HAP-1 (cell line): ENCODE results near the gene GDPD5.

ENCODE experiments used
- DNase-seq, 2 experiments: peaks; one replicate each; pipeline ENCODE4 v3.0.0-alpha.2; 2016 to 2020; ENCODE audit warnings: low spot score in 2 of 2
- H3K27me3 ChIP-seq: fragments of 250-450 bp; sonication (Bioruptor Pico); 2 replicates; pipeline ENCODE4 v1.5.1; 2020; ENCODE audit warnings: low read depth, mild to moderate bottlenecking, moderate library complexity
- H3K36me3 ChIP-seq: fragments of 250-450 bp; sonication (Bioruptor Pico); replicated peaks from 2 replicates; pipeline ENCODE4 v1.5.1; 2020; ENCODE audit warnings: mild to moderate bottlenecking
- H3K4me1 ChIP-seq: fragments of 250-450 bp; sonication (Bioruptor Pico); 2 replicates; pipeline ENCODE4 v1.5.1; 2020; ENCODE audit warnings: mild to moderate bottlenecking
- H3K4me3 ChIP-seq: fragments of 250-450 bp; sonication (Bioruptor Pico); 2 replicates; pipeline ENCODE4 v1.5.1; 2020; ENCODE audit warnings: mild to moderate bottlenecking, moderate library complexity
- H3K9me3 ChIP-seq: fragments of 250-450 bp; sonication (Bioruptor Pico); 2 replicates; pipeline ENCODE4 v1.5.1; 2020; ENCODE audit warnings: mild to moderate bottlenecking, moderate library complexity
- in situ Hi-C: fragments of 300-500 bp; cut with MboI; formaldehyde crosslinking; loops from 3 replicates; pipeline ENCODE4 v1.14.3; 2020; ENCODE audit warnings: low sequenced_read_pairs, inconsistent platforms, mixed read lengths

The GDPD5 gene

GRCh38 chr11:75491465-75491864, 34.3 kb downstream of the GDPD5 start:
- DNase-seq: no peak
- H3K36me3 ChIP-seq: no peaks in the 10 kb centered on the region
- no peak overlapping the region for H3K4me3 ChIP-seq
- H3K9me3 ChIP-seq: no peaks in the 10 kb centered on the region
- H3K27me3 ChIP-seq: no peaks in the 10 kb centered on the region
- in situ Hi-C loops: no loop called here
- no peaks in the 10 kb centered on the region for H3K4me1 ChIP-seq

- no peak for DNase-seq
- no peaks in the 10 kb centered on the region for H3K36me3 ChIP-seq
- no peak overlapping the region for H3K4me3 ChIP-seq
- no peaks in the 10 kb centered on the region for H3K27me3 ChIP-seq
- in situ Hi-C loops: no loop called here
- no peaks in the 10 kb centered on the region for H3K4me1 ChIP-seq
- H3K9me3 ChIP-seq: no peaks in the 10 kb centered on the region
These were observed 35.2 kb downstream of the GDPD5 start for GRCh38 chr11:75490221-75491181.

GRCh38 chr11:75487365-75487764, 38.4 kb downstream of the GDPD5 start:
- Histone ChIP-seq H3K4me1 (no peaks in the 10 kb centered on the region), H3K9me3 (no peaks in the 10 kb centered on the region), H3K27me3 (no peaks in the 10 kb centered on the region), H3K36me3 (no peaks in the 10 kb centered on the region), H3K4me3 (no peak overlapping the region)
- DNase-seq: no peak
- in situ Hi-C loops: no loop called here

GRCh38 chr11:75485742-75486141, 40.0 kb downstream of the GDPD5 start:
- in situ Hi-C loops: no loop called here
- Histone ChIP-seq H3K27me3 (no peaks in the 10 kb centered on the region), H3K4me3 (no peak overlapping the region), H3K4me1 (no peaks in the 10 kb centered on the region), H3K9me3 (no peaks in the 10 kb centered on the region), H3K36me3 (no peaks in the 10 kb centered on the region)
- DNase-seq: no peak

GRCh38 chr11:75482931-75483469, 42.7 kb downstream of the GDPD5 start:
- no peak overlapping the region for H3K4me3 ChIP-seq
- no peaks in the 10 kb centered on the region for H3K9me3 ChIP-seq
- DNase-seq: no peak
- no peaks in the 10 kb centered on the region for H3K4me1 ChIP-seq
- in situ Hi-C loops: no loop called here
- H3K36me3 ChIP-seq: no peaks in the 10 kb centered on the region
- H3K27me3 ChIP-seq: no peaks in the 10 kb centered on the region

- Histone ChIP-seq H3K36me3 (no peaks in the 10 kb centered on the region), H3K4me1 (no peaks in the 10 kb centered on the region), H3K27me3 (no peaks in the 10 kb centered on the region), H3K9me3 (no peaks in the 10 kb centered on the region), H3K4me3 (no peak overlapping the region)
- in situ Hi-C loops: no loop called here
- no peak for DNase-seq
These were observed 43.7 kb downstream of the GDPD5 start for GRCh38 chr11:75481922-75482606.

GRCh38 chr11:75481223-75481921, 44.4 kb downstream of the GDPD5 start:
- DNase-seq: no peak

GRCh38 chr11:75480185-75481175, 45.3 kb downstream of the GDPD5 start:
- Histone ChIP-seq H3K4me1 (no peaks in the 10 kb centered on the region), H3K27me3 (no peaks in the 10 kb centered on the region), H3K9me3 (no peaks in the 10 kb centered on the region), H3K4me3 (no peak overlapping the region), H3K36me3 (no peaks in the 10 kb centered on the region)
- DNase-seq: no peak
- in situ Hi-C loops: no loop called here

More at GRCh38 chr11:75481223-75481921, 44.4 kb downstream of the GDPD5 start:
- Histone ChIP-seq H3K4me1 (no peaks in the 10 kb centered on the region), H3K27me3 (no peaks in the 10 kb centered on the region), H3K4me3 (no peak overlapping the region), H3K9me3 (no peaks in the 10 kb centered on the region), H3K36me3 (no peaks in the 10 kb centered on the region)
- in situ Hi-C loops: no loop called here

GRCh38 chr11:75479597-75480145, 46.1 kb downstream of the GDPD5 start:
- in situ Hi-C loops: no loop called here
- no peaks in the 10 kb centered on the region for H3K9me3 ChIP-seq
- no peak for DNase-seq
- no peak overlapping the region for H3K4me3 ChIP-seq
- peaks cover 3% of the 10 kb centered on the region; the same call in 1 of the 2 replicates for H3K4me1 ChIP-seq
- no peaks in the 10 kb centered on the region for H3K36me3 ChIP-seq
- no peaks in the 10 kb centered on the region for H3K27me3 ChIP-seq

GRCh38 chr11:75478783-75479596, 46.8 kb downstream of the GDPD5 start:
- no peak for DNase-seq
- in situ Hi-C loops: no loop called here
- H3K4me3 ChIP-seq: no peak overlapping the region
- no peaks in the 10 kb centered on the region for H3K9me3 ChIP-seq
- no peaks in the 10 kb centered on the region for H3K27me3 ChIP-seq
- H3K36me3 ChIP-seq: no peaks in the 10 kb centered on the region
- H3K4me1 ChIP-seq: peaks cover 3% of the 10 kb centered on the region; the same call in 1 of the 2 replicates

- Histone ChIP-seq H3K9me3 (no peaks in the 10 kb centered on the region), H3K27me3 (no peaks in the 10 kb centered on the region), H3K4me3 (no peak overlapping the region), H3K4me1 (peaks cover 3% of the 10 kb centered on the region; the same call in 1 of the 2 replicates), H3K36me3 (no peaks in the 10 kb centered on the region)
- in situ Hi-C loops: no loop called here
- no peak for DNase-seq
These were observed 48.2 kb downstream of the GDPD5 start for GRCh38 chr11:75477614-75477935.
